ENCODE data around the gene COG5.

Gene COG5

GRCh38 chr7:107396990-107397389 is 166.7 kb downstream of the COG5 start:
- in situ Hi-C loops (cut with MboI; ENCODE audit: low sequenced_read_pairs): no loop called here

- in situ Hi-C loops (cut with MboI; ENCODE audit: low sequenced_read_pairs): no loop called here
Measured at GRCh38 chr7:107396081-107396480, 167.6 kb downstream of the COG5 start.

- in situ Hi-C loops (cut with MboI; ENCODE audit: low sequenced_read_pairs): no loop called here
Measured at GRCh38 chr7:107394831-107395230, 168.9 kb downstream of the COG5 start.

- in situ Hi-C loops (cut with MboI; ENCODE audit: low sequenced_read_pairs): no loop called here
Measured at GRCh38 chr7:107394276-107394675, 169.4 kb downstream of the COG5 start.

- in situ Hi-C loops (cut with MboI; ENCODE audit: low sequenced_read_pairs): no loop called here
Measured at GRCh38 chr7:107392830-107393229, 170.9 kb downstream of the COG5 start.

- in situ Hi-C loops (cut with MboI; ENCODE audit: low sequenced_read_pairs): no loop called here
Measured at GRCh38 chr7:107390916-107391315, 172.8 kb downstream of the COG5 start.

GRCh38 chr7:107388604-107389003 is 175.1 kb downstream of the COG5 start:
- in situ Hi-C loops (cut with MboI; ENCODE audit: low sequenced_read_pairs): no loop called here

- in situ Hi-C loops (cut with MboI; ENCODE audit: low sequenced_read_pairs): no loop called here
Measured at GRCh38 chr7:107387573-107388219, 176.0 kb downstream of the COG5 start.

- in situ Hi-C loops (cut with MboI; ENCODE audit: low sequenced_read_pairs): no loop called here
Measured at GRCh38 chr7:107387128-107387527, 176.6 kb downstream of the COG5 start.

- in situ Hi-C loops (cut with MboI; ENCODE audit: low sequenced_read_pairs): no loop called here
Measured at GRCh38 chr7:107386548-107387102, 177.1 kb downstream of the COG5 start.

- in situ Hi-C loops (cut with MboI; ENCODE audit: low sequenced_read_pairs): no loop called here
Measured at GRCh38 chr7:107384025-107384424, 179.7 kb downstream of the COG5 start.

GRCh38 chr7:107383203-107383602 is 180.5 kb downstream of the COG5 start:
- in situ Hi-C loops (cut with MboI; ENCODE audit: low sequenced_read_pairs): no loop called here

- in situ Hi-C loops (cut with MboI; ENCODE audit: low sequenced_read_pairs): no loop called here
Measured at GRCh38 chr7:107381453-107381852, 182.3 kb downstream of the COG5 start.

GRCh38 chr7:107373354-107373753 is 190.4 kb downstream of the COG5 start:
- in situ Hi-C loops (cut with MboI; ENCODE audit: low sequenced_read_pairs): no loop called here

GRCh38 chr7:107372298-107372697 is 191.4 kb downstream of the COG5 start:
- in situ Hi-C loops (cut with MboI; ENCODE audit: low sequenced_read_pairs): no loop called here

- in situ Hi-C loops (cut with MboI; ENCODE audit: low sequenced_read_pairs): no loop called here
Measured at GRCh38 chr7:107370816-107371215, 192.9 kb downstream of the COG5 start.

GRCh38 chr7:107364787-107365186 is 198.9 kb downstream of the COG5 start:
- in situ Hi-C loops (cut with MboI; ENCODE audit: low sequenced_read_pairs): no loop called here

GRCh38 chr7:107359520-107360316 is 204.0 kb downstream of the COG5 start:
- in situ Hi-C loops (cut with MboI; ENCODE audit: low sequenced_read_pairs): no loop called here

- in situ Hi-C loops (cut with MboI; ENCODE audit: low sequenced_read_pairs): no loop called here
Measured at GRCh38 chr7:107355616-107356015, 208.1 kb downstream of the COG5 start.

- in situ Hi-C loops (cut with MboI; ENCODE audit: low sequenced_read_pairs): no loop called here
Measured at GRCh38 chr7:107354640-107355039, 209.1 kb downstream of the COG5 start.

GRCh38 chr7:107353701-107354100 is 210.0 kb downstream of the COG5 start:
- in situ Hi-C loops (cut with MboI; ENCODE audit: low sequenced_read_pairs): no loop called here

- in situ Hi-C loops (cut with MboI; ENCODE audit: low sequenced_read_pairs): no loop called here
Measured at GRCh38 chr7:107345898-107346297, 217.8 kb downstream of the COG5 start.

Measured in HL-60/S4 treated with retinoic acid at 250 ng/mL for 4 days and 3 days (cell line).